Hepatocyte (in vitro differentiated cells): Measurements from ENCODE around the gene CRISPLD2. TPM values are rescaled to one million over a fixed set of nuclear protein-coding genes. Genes with fewer than 3 reads are reported as not detected.

ENCODE experiments used
- DNase-seq: peaks from one replicate; pipeline ENCODE4 v3.0.0-alpha.2; 2016; ENCODE audit warnings: low spot score
- H2AFZ ChIP-seq: fragments of 200-600 bp; sonication (generic); 2 replicates; pipeline ENCODE4 v1.6.0; 2016; ENCODE audit warnings: antibody characterized with exemption, mild to moderate bottlenecking
- H3K27ac ChIP-seq: fragments of 200-600 bp; sonication (generic); 2 replicates; pipeline ENCODE4 v1.5.1; 2016; ENCODE audit warnings: mild to moderate bottlenecking
- H3K27me3 ChIP-seq: fragments of 200-600 bp; sonication (generic); 2 replicates; pipeline ENCODE4 v1.6.1; 2016
- H3K36me3 ChIP-seq: fragments of 200-600 bp; sonication (generic); replicated peaks from 2 replicates; pipeline ENCODE4 v1.5.1; 2016; ENCODE audit warnings: low read depth; ENCODE audit not compliant: insufficient read depth
- H3K4me1 ChIP-seq: fragments of 200-600 bp; sonication (generic); 2 replicates; pipeline ENCODE4 v1.5.1; 2016; ENCODE audit warnings: mild to moderate bottlenecking, moderate library complexity; ENCODE audit not compliant: insufficient read depth
- H3K4me2 ChIP-seq: fragments of 200-600 bp; sonication (generic); 2 replicates; pipeline ENCODE4 v1.6.0; 2016
- H3K4me3 ChIP-seq: fragments of 200-600 bp; sonication (generic); 2 replicates; pipeline ENCODE4 v1.5.1; 2016; ENCODE audit warnings: mild to moderate bottlenecking
- H3K79me2 ChIP-seq: fragments of 200-600 bp; sonication (generic); 2 replicates; pipeline ENCODE4 v1.6.0; 2017; ENCODE audit warnings: mild to moderate bottlenecking
- H3K9me2 ChIP-seq: fragments of 200-600 bp; sonication (generic); replicated peaks from 2 replicates; pipeline ENCODE4 v1.6.0; 2017; ENCODE audit warnings: mild to moderate bottlenecking; ENCODE audit not compliant: insufficient read depth
- H3K9me3 ChIP-seq: fragments of 200-600 bp; sonication (generic); 2 replicates; pipeline ENCODE4 v1.5.1; 2016; ENCODE audit warnings: low read depth, mild to moderate bottlenecking
- H4K20me1 ChIP-seq: fragments of 200-600 bp; sonication (generic); 2 replicates; pipeline ENCODE4 v1.6.0; 2016; ENCODE audit warnings: mild to moderate bottlenecking; ENCODE audit not compliant: insufficient read depth, poor library complexity, severe bottlenecking
- CTCF ChIP-seq: fragments of 200-600 bp; sonication (generic); IDR thresholded peaks from 2 replicates; pipeline ENCODE4 v1.5.1; 2016; ENCODE audit warnings: antibody characterized with exemption, mild to moderate bottlenecking; ENCODE audit not compliant: poor library complexity
- EZH2 ChIP-seq: fragments of 200-600 bp; sonication (generic); IDR thresholded peaks from 2 replicates; pipeline ENCODE4 v1.6.1; 2016; ENCODE audit warnings: antibody characterized with exemption, mild to moderate bottlenecking, borderline replicate concordance
- EZH2phosphoT487 ChIP-seq: fragments of 200-600 bp; sonication (generic); IDR thresholded peaks from one replicate; pipeline ENCODE4 v1.6.1; 2018; ENCODE audit warnings: antibody characterized with exemption, mild to moderate bottlenecking, low read depth, moderate library complexity; ENCODE audit not compliant: unreplicated experiment, severe bottlenecking
- WGBS: methylation state at CpG from one replicate; pipeline ENCODE4 v1.1.6; 2016; ENCODE audit warnings: low lambda C conversion rate; ENCODE audit errors: missing lambda C conversion rate; 5-methylcytosine and 5-hydroxymethylcytosine counted together
- polyA plus RNA-seq: library from polyadenylated mRNA; unstranded; fragments of >200 nt; fragmentation: Nextera tagmentation; extraction: Ambion mirVana; gene quantifications from 2 replicates; pipeline ENCODE4 v1.2.1, GENCODE V29; 2016
- total RNA-seq: library from RNA; depleted of rRNA; stranded (reverse); fragments of >200 nt; gene quantifications from 2 replicates; pipeline ENCODE4 v1.2.3, GENCODE V29; 2014

Gene CRISPLD2
- total and polyA plus RNA-seq, 2 experiments from 2014 or later, result 281 to 315 TPM

- TF ChIP-seq EZH2 (no peak), CTCF (no peak), EZH2phosphoT487 (no peak)
Measured at GRCh38 chr16:84844049-84844350, 24.2 kb downstream of the CRISPLD2 start.

GRCh38 chr16:84844559-84845495 is 25.0 kb downstream of the CRISPLD2 start:
- Histone ChIP-seq H3K4me3 (no peak overlapping the region), H3K9me3 (no peaks in the 10 kb centered on the region), H4K20me1 (no peaks in the 10 kb centered on the region), H2AFZ (no peak overlapping the region), H3K79me2 (peaks cover 29% of the 10 kb centered on the region), H3K4me1 (peaks cover 30% of the 10 kb centered on the region), H3K9me2 (no peaks in the 10 kb centered on the region), H3K36me3 (no peaks in the 10 kb centered on the region), H3K4me2 (no peak overlapping the region), H3K27ac (peak overlapping the region; percentile 8), H3K27me3 (no peaks in the 10 kb centered on the region)
- 84% methylated on average over 26 of the region's 26 CpGs for WGBS
- TF ChIP-seq CTCF (no peak), EZH2phosphoT487 (no peak), EZH2 (no peak)
- DNase-seq, result no peak

More at GRCh38 chr16:84844049-84844350, 24.2 kb downstream of the CRISPLD2 start:
- H3K27ac ChIP-seq, result peak overlapping the region; percentile 89
- no peak for DNase-seq
- peaks cover 30% of the 10 kb centered on the region for H3K4me1 ChIP-seq
- no peaks in the 10 kb centered on the region for H3K9me2 ChIP-seq
- no peaks in the 10 kb centered on the region for H3K27me3 ChIP-seq
- H2AFZ ChIP-seq, result no peak overlapping the region
- H4K20me1 ChIP-seq, result no peaks in the 10 kb centered on the region
- peaks cover 29% of the 10 kb centered on the region for H3K79me2 ChIP-seq
- H3K9me3 ChIP-seq, result no peaks in the 10 kb centered on the region
- no peak overlapping the region for H3K4me3 ChIP-seq
- no peaks in the 10 kb centered on the region for H3K36me3 ChIP-seq
- 61% methylated on average over 5 of the region's 5 CpGs for WGBS
- H3K4me2 ChIP-seq, result peak overlapping the region; percentile 82

- H3K4me2 ChIP-seq, result no peak overlapping the region
- H3K9me3 ChIP-seq, result no peaks in the 10 kb centered on the region
- WGBS, result 82% methylated on average over 14 of the region's 14 CpGs
- TF ChIP-seq EZH2 (no peak), EZH2phosphoT487 (no peak), CTCF (no peak)
- peaks cover 29% of the 10 kb centered on the region for H3K79me2 ChIP-seq
- DNase-seq, result no peak
- H3K9me2 ChIP-seq, result no peaks in the 10 kb centered on the region
- H4K20me1 ChIP-seq, result no peaks in the 10 kb centered on the region
- no peak overlapping the region for H2AFZ ChIP-seq
- H3K36me3 ChIP-seq, result no peaks in the 10 kb centered on the region
- no peaks in the 10 kb centered on the region for H3K27me3 ChIP-seq
- H3K4me1 ChIP-seq, result peaks cover 30% of the 10 kb centered on the region
- no peak overlapping the region for H3K27ac ChIP-seq
- H3K4me3 ChIP-seq, result no peak overlapping the region
Measured at GRCh38 chr16:84845496-84846002, 25.8 kb downstream of the CRISPLD2 start.
